Mammary epithelial cell (primary cell): Measurements from ENCODE around the gene SLC5A9.

Experiments
- CTCF ChIP-seq, 2 donors: IDR thresholded peaks in 1 of 2; conservative IDR thresholded peaks in 1 of 2; 2 replicates each; pipeline ENCODE4 v1.5.1; 2011 to 2012; ENCODE audit warnings: inconsistent platforms in 2 of 2, low read length in 2 of 2, mild to moderate bottlenecking in 2 of 2, control low read depth in 1 of 2, low read depth in 1 of 2; ENCODE audit not compliant: insufficient read depth in 1 of 2; ENCODE audit errors: extremely low read depth in 1 of 2
- EZH2 ChIP-seq: IDR thresholded peaks from 2 replicates; pipeline ENCODE4 v1.6.1; 2012; ENCODE audit warnings: low read length, inconsistent platforms, borderline replicate concordance

- TF ChIP-seq CTCF (conservative IDR thresholded peaks at IDR 0.05 in 1 of 2, IDR thresholded peaks at IDR 0.05 in 1 of 2; ENCODE audit: extremely low read depth in 1 of 2, insufficient read depth in 1 of 2, low read depth in 1 of 2, low read length in 2 of 2) (no peak), EZH2 (no peak)
Observed at GRCh38 chr1:48182439-48182838, 40.1 kb upstream of the SLC5A9 start.
